Right lobe of liver (tissue), 6 donors: ENCODE results near the gene UQCRHL. TPM values are rescaled to one million over a fixed set of nuclear protein-coding genes. Genes with fewer than 3 reads are reported as not detected.

Experiments used
- ATAC-seq, 4 donors: fragments of 200-7000 bp; cut with Tn5 transposase; one replicate each; pipeline ENCODE4 v1.9.1; 2020; ENCODE audit warnings: mild to moderate bottlenecking in 4 of 4, moderate library complexity in 4 of 4
- DNase-seq, 3 donors: peaks; one replicate each; pipeline ENCODE4 v3.0.0-alpha.2; 2020
- H3K27ac ChIP-seq, 3 donors: fragments of 200-600 bp; one replicate each; pipeline ENCODE4 v1.8.0; 2022
- H3K27me3 ChIP-seq, 2 donors: fragments of 200-600 bp; one replicate each; pipeline ENCODE4 v1.8.0; 2022
- H3K36me3 ChIP-seq, 4 donors: fragments of 200-600 bp; sonication (generic) in 1 of 4; one replicate each; pipeline versions ENCODE4 v1.5.1 to v1.8.0; 2017 to 2022; ENCODE audit warnings: control low read depth in 1 of 4
- H3K4me1 ChIP-seq, 4 donors: fragments of 200-600 bp; sonication (generic) in 1 of 4; one replicate each; pipeline versions ENCODE4 v1.5.1 to v1.8.0; 2017 to 2022; ENCODE audit warnings: control low read depth in 1 of 4
- H3K4me3 ChIP-seq, 3 donors: fragments of 200-600 bp; one replicate each; pipeline ENCODE4 v1.8.0; 2022
- H3K9me3 ChIP-seq, 4 donors: fragments of 200-600 bp; sonication (generic) in 1 of 4; one replicate each; pipeline versions ENCODE4 v1.5.1 to v1.8.0; 2017 to 2022; ENCODE audit warnings: control low read depth in 1 of 4
- POLR2A ChIP-seq: fragments of 450-650 bp; IDR thresholded peaks from one replicate; pipeline ENCODE4 v1.6.1; 2017; ENCODE audit warnings: antibody characterized with exemption, mild to moderate bottlenecking
- WGBS: methylation state at CpG from one replicate; pipeline ENCODE4 v1.1.6; 2018; ENCODE audit warnings: low coverage, low lambda C conversion rate; ENCODE audit not compliant: insufficient coverage; ENCODE audit errors: missing lambda C conversion rate; 5-methylcytosine and 5-hydroxymethylcytosine counted together
- intact Hi-C, 2 donors: fragments of 100-400 bp; cut with DNase I; formaldehyde crosslinking; loops; one replicate each; pipeline versions ENCODE4 v1.11.2 to v1.14.1; 2022
- total RNA-seq, 6 experiments: library from RNA; depleted of rRNA in 2 of 6; stranded (reverse); fragments of >200 nt in 2 of 6; fragmentation: NEBNext Ultra II Directional in 3 of 6; extraction: Animal tissue kit (Norgen Biotek cat#: 25700) in 3 of 6; gene quantifications; one replicate each; pipeline versions ENCODE4 v1.1.0 to v1.2.4, GENCODE V29; 2016 to 2023
- TF ChIP-seq, protein P1 (sequence below), 4 donors: fragments of 200-600 bp in 3 of 4; fragments of 450-650 bp in 1 of 4; IDR thresholded peaks; one replicate each; pipeline versions ENCODE4 v1.5.1 to v1.8.0; 2016 to 2022; ENCODE audit warnings: antibody characterized with exemption in 4 of 4, mild to moderate bottlenecking in 2 of 4
- donor health status: DM: no; HTN: yes; CAD: no.
- donor health status: DM: no; HTN: no; CAD: no.
- donor health status: DM: no; HTN: no; CAD: no.
- donor health status: DM: no; HTN: yes; CAD: no.
- donor health status: DM: no; HTN: yes; CAD: no.

Gene UQCRHL
- total RNA-seq, 6 experiments from 2014 or later: 0.42 to 1.1 (median 0.51) TPM

DNA sequence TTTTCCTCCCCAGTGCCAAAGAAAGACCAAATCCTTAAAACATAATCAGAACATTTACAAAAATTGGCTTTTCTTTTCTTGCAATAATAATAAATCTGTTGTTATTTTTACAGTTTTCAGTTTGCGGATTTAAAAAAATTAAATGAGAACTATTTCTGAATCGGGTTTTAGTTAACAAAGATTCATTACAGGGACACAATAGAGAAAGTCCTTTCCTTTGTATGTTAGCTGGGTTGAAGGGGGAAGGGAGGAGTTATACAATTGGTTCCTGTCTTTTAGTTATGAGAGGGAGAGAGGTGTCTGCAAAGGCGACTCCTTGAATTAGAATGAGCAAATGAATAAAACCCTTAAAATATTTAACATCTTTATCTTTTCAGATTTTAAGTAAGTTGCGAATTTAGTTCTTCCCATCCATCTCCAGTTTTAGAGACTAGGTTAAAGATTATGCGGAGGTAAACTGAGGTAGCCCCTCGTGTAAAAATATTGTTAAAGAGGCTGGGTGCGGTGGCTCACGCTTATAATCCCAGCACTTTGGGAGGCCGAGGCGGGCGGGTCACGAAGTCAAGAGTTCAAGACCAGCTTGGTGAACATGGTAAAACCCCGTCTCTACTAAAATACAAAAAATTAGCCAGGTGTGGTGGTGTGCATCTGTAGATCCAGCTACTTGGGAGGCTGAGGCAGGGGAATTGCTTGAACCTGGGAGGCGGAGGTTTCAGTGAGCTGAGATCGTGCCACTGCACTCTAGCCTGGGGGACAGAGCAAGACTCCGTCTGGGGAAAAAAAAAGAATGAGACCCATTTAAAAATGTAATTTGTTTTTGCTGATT is 44.0 kb upstream of the UQCRHL start:
- 64% methylated on average over 16 of the region's 16 CpGs for WGBS
- Histone ChIP-seq H3K4me3 (no peak overlapping the region), H3K27ac (peak overlapping the region; percentile 35 to 99 (median 97)), H3K27me3 (no peaks in the 10 kb centered on the region), H3K36me3 (no peaks in the 10 kb centered on the region), H3K4me1 (peaks cover 0 to 58% (median 17%) of the 10 kb centered on the region in 4 donors), H3K9me3 (no peaks in the 10 kb centered on the region)
- no peak for TF ChIP-seq POLR2A
- TF ChIP-seq, protein P1, sequence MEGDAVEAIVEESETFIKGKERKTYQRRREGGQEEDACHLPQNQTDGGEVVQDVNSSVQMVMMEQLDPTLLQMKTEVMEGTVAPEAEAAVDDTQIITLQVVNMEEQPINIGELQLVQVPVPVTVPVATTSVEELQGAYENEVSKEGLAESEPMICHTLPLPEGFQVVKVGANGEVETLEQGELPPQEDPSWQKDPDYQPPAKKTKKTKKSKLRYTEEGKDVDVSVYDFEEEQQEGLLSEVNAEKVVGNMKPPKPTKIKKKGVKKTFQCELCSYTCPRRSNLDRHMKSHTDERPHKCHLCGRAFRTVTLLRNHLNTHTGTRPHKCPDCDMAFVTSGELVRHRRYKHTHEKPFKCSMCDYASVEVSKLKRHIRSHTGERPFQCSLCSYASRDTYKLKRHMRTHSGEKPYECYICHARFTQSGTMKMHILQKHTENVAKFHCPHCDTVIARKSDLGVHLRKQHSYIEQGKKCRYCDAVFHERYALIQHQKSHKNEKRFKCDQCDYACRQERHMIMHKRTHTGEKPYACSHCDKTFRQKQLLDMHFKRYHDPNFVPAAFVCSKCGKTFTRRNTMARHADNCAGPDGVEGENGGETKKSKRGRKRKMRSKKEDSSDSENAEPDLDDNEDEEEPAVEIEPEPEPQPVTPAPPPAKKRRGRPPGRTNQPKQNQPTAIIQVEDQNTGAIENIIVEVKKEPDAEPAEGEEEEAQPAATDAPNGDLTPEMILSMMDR (IDR thresholded peaks at IDR 0.05): no peak
- ATAC-seq: no peak
- intact Hi-C loops: no loop called here
- no peak for DNase-seq

DNA sequence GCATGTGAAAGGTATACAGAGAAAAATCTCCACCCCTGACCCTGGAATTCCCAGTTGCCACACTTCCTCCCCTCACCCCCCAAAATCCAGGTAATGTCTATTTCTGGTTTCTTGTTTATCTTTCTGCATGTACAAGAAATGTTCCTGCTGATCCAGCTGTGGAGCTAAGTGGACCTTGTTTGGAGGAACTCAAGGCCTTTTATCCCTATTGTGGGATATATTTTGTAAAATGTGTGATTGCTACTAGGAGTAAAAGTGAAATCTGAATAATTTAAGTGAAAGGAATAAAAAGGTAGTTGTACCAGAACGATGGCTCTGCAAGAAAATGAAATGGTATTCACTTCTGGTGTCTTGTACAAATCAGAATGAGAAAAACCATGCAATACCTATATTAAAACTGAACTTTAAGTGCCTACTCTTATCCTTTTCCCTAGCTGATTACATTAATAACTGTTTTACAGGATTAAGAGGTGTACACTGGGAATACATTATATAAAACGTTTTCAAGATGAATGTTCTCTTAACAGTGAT is 43.1 kb upstream of the UQCRHL start:
- DNase-seq (no peak), ATAC-seq (no peak)
- intact Hi-C loops: no loop called here
- H3K36me3 ChIP-seq: no peaks in the 10 kb centered on the region
- H3K27ac ChIP-seq: peak overlapping the region; percentile 95 to 99 (median 97)
- H3K9me3 ChIP-seq: no peaks in the 10 kb centered on the region
- H3K4me1 ChIP-seq: peaks cover 0 to 67% (median 20%) of the 10 kb centered on the region in 4 donors
- WGBS: 4% methylated on average over 2 of the region's 2 CpGs
- no peaks in the 10 kb centered on the region for H3K27me3 ChIP-seq
- H3K4me3 ChIP-seq: peak overlapping the region in 2 of 3 donors; percentile 72 to 85
- no peak for TF ChIP-seq POLR2A
- TF ChIP-seq, protein P1 (IDR thresholded peaks at IDR 0.05): no peak

DNA sequence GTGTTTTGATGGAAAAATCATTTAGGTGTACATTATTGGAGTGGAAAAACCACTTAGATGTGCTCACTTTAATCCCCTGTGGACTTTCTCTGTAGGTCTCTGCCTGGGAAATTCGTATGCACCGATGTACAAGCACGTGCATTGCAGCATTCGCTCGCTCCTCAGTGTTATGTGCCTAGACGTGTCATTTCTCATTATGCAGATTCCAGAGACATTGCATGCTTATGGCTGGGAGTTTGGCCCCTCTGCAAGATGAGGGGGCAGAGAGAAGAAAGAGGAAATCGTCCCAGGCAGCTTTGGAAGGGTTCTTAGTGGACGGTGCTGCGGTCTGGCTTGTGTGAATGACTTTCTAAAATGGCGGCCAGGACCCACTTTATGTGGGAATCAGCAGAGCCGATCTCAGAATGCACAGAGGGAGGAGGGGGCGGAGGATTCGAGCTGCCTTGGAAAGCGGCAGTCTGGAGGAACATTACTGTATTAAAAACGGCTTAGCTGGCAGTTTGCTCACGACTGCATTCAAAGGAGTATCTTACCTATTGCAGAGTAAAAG is 42.4 kb upstream of the UQCRHL start:
- Histone ChIP-seq H3K4me3 (peak overlapping the region; percentile 72 to 85 (median 74)), H3K4me1 (peaks cover 0 to 69% (median 20%) of the 10 kb centered on the region in 4 donors), H3K27me3 (no peaks in the 10 kb centered on the region), H3K9me3 (no peaks in the 10 kb centered on the region), H3K27ac (peak overlapping the region; percentile 95 to 99 (median 97)), H3K36me3 (no peaks in the 10 kb centered on the region)
- WGBS: under 1% methylated on average over 16 of the region's 16 CpGs
- intact Hi-C loops: no loop called here
- TF ChIP-seq, protein P1 (IDR thresholded peaks at IDR 0.05): no peak
- TF ChIP-seq POLR2A: no peak
- ATAC-seq: peak in 3 of 4 donors; percentile 1 to 3 (median 3)
- DNase-seq: peak in 2 of 3 donors; percentile 28 to 55

DNA sequence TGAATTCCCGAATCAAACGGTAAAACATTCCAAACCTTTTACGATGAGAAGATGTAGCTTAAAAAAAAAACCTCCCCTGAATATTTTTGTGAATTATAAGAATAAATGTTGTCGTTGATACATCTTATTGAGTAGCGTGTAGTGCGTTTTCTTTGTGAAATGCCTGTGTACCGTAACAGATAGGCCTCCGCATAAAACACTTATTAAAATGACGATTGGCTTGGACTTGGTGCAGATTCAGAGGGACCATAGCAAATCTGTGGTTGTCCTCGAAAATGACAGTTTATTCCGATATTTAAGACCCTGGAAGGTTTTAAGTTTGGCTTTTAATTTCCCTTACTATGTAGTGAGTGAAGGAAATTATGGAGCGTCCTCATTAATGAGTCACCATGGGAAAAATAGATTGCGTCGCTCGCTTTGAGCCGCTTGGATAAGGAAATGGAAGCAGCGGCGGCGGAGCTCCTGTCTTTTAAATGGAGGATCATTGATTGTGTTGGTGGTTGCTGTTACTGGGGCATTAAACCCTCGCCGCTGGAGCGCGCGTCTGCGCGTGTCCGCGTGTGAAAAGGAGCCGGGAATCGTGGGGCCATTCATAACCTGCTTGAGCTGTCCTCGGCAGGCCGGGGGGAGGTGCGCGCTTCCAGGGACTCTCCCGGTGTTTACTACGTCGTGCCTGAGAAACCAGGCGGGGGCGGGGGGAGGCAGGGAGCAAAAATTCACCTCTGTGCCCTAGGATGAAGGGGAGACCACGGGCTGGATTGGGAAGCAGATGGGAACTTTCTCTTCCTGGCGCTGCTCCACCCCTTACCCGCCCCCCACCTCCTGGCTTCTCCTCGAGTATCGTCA is 41.7 kb upstream of the UQCRHL start:
- H3K9me3 ChIP-seq: no peaks in the 10 kb centered on the region
- H3K4me3 ChIP-seq: peak overlapping the region; percentile 72 to 85 (median 74)
- no peaks in the 10 kb centered on the region for H3K36me3 ChIP-seq
- H3K27me3 ChIP-seq: no peaks in the 10 kb centered on the region
- ATAC-seq (peak; percentile 53 to 65 (median 56)), DNase-seq (peak; percentile 87 to 92 (median 90))
- H3K4me1 ChIP-seq: peaks cover 0 to 70% (median 19%) of the 10 kb centered on the region in 4 donors
- intact Hi-C loops: no loop called here
- under 1% methylated on average over 38 of the region's 44 CpGs for WGBS
- H3K27ac ChIP-seq: peak overlapping the region; percentile 95 to 99 (median 97)
- TF ChIP-seq POLR2A: peak; percentile 81
- TF ChIP-seq, protein P1 (IDR thresholded peaks at IDR 0.05): no peak
